ENCODE measurements around the gene GAPDH. TPM values are rescaled to one million over a fixed set of nuclear protein-coding genes. Genes with fewer than 3 reads are reported as not detected.

Gene GAPDH
- polyA plus RNA-seq, 3 donors, result 2,032 to 2,404 (median 2,056) TPM

DNA sequence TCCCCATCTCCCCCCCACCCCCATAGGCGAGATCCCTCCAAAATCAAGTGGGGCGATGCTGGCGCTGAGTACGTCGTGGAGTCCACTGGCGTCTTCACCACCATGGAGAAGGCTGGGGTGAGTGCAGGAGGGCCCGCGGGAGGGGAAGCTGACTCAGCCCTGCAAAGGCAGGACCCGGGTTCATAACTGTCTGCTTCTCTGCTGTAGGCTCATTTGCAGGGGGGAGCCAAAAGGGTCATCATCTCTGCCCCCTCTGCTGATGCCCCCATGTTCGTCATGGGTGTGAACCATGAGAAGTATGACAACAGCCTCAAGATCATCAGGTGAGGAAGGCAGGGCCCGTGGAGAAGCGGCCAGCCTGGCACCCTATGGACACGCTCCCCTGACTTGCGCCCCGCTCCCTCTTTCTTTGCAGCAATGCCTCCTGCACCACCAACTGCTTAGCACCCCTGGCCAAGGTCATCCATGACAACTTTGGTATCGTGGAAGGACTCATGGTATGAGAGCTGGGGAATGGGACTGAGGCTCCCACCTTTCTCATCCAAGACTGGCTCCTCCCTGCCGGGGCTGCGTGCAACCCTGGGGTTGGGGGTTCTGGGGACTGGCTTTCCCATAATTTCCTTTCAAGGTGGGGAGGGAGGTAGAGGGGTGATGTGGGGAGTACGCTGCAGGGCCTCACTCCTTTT lies 2.7 kb downstream of the GAPDH start:
- DNase-seq (ENCODE audit: extremely low read depth in 1 of 11, low read depth in 9 of 11, low spot score in 4 of 11), result no peak

DNA sequence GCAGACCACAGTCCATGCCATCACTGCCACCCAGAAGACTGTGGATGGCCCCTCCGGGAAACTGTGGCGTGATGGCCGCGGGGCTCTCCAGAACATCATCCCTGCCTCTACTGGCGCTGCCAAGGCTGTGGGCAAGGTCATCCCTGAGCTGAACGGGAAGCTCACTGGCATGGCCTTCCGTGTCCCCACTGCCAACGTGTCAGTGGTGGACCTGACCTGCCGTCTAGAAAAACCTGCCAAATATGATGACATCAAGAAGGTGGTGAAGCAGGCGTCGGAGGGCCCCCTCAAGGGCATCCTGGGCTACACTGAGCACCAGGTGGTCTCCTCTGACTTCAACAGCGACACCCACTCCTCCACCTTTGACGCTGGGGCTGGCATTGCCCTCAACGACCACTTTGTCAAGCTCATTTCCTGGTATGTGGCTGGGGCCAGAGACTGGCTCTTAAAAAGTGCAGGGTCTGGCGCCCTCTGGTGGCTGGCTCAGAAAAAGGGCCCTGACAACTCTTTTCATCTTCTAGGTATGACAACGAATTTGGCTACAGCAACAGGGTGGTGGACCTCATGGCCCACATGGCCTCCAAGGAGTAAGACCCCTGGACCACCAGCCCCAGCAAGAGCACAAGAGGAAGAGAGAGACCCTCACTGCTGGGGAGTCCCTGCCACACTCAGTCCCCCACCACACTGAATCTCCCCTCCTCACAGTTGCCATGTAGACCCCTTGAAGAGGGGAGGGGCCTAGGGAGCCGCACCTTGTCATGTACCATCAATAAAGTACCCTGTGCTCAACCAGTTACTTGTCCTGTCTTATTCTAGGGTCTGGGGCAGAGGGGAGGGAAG lies 3.5 kb downstream of the GAPDH start:
- DNase-seq (ENCODE audit: extremely low read depth in 1 of 11, low read depth in 9 of 11, low spot score in 4 of 11), result peak in 1 of 11 donors; percentile 59

GRCh38 chr12:6538420-6539313 lies 4.3 kb downstream of the GAPDH start:
- DNase-seq (ENCODE audit: extremely low read depth in 1 of 11, low read depth in 9 of 11, low spot score in 4 of 11), result no peak

DNA sequence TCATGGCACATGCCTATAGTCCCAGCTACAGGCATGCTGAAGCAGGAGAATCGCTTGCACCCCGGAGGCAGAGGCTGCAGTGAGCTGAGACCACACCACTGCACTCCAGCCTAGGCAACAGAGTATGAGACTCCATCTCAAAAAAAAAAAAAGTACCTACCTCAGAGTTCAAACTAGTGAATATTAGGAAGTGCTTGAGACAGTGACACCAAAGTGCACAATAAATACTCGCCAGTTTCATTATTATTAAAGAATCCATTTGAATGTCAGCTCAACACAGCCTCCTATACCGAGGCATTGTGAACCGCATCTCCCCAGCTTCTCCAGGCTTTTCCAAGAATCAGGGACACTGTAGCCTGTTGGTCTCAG lies 5.0 kb downstream of the GAPDH start:
- DNase-seq (ENCODE audit: extremely low read depth in 1 of 11, low read depth in 9 of 11, low spot score in 4 of 11), result no peak

GRCh38 chr12:6539707-6540134 lies 5.4 kb downstream of the GAPDH start:
- no peak for DNase-seq (ENCODE audit: extremely low read depth in 1 of 11, low read depth in 9 of 11, low spot score in 4 of 11)

- DNase-seq (ENCODE audit: extremely low read depth in 1 of 11, low read depth in 9 of 11, low spot score in 4 of 11), result peak in 8 of 11 donors; percentile 60 to 87 (median 76)
These were observed 6.0 kb downstream of the GAPDH start for GRCh38 chr12:6540181-6540877.

DNA sequence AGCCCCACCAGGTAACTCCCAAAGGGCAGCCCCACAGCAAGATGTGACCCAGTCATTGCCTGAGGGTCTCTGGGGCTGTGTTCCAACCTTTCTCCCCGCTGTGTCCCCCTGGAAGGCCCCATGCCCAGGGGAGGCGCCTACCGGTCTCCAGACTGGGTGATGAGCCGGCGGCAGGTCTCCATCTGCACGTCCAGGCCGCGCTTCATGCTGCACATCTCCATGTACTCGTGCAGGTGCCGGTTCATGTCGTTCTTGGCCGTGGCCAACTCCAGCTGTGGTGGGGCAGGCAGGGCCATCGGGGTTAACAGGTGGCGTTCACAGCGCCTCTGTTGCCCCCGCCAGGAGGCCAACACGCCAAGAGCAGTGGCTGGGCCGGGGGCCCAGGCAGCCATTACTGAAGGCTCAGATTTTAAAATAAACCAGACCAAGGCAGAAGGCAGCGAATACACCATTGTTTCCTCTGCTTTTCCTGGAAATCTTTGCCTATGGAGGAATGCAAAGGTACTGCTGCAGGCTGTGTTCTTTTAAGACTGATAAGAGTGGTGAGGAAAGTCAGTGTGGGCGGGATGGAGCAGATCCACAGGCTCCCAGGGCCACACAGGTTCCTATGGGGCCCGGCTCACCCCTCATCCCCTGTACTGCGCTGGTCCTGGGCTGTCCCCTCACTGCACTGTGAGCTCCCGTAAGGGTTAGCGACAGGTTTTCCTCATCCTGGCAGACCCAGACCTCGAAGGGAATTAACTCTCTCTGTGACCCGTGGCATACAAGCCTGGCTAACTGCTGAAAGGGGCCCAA lies 7.3 kb downstream of the GAPDH start:
- DNase-seq (ENCODE audit: extremely low read depth in 1 of 11, low read depth in 9 of 11, low spot score in 4 of 11), result no peak

GRCh38 chr12:6542209-6543009 lies 8.1 kb downstream of the GAPDH start:
- no peak for DNase-seq (ENCODE audit: extremely low read depth in 1 of 11, low read depth in 9 of 11, low spot score in 4 of 11)

DNA sequence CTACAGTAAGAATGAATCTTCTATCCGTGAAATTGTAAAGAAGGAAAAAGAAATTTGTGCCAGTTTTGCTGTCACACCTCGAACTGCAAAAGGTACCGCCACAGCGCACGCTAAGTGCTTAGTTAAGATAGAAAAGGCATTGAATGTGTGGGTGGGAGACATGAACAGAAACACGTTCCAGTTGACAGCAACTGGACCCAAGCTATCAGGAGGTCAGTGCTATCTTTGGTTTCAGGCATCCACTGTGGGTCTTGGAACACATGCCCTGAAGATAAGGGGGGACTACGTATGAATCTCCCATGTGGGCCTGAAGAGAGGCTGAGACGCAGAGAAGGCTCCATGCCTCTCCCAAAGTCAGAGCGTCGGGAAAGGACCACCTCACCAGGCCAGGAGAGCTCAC lies 11.7 kb downstream of the GAPDH start:
- DNase-seq (ENCODE audit: extremely low read depth in 1 of 11, low read depth in 9 of 11, low spot score in 4 of 11), result no peak

DNA sequence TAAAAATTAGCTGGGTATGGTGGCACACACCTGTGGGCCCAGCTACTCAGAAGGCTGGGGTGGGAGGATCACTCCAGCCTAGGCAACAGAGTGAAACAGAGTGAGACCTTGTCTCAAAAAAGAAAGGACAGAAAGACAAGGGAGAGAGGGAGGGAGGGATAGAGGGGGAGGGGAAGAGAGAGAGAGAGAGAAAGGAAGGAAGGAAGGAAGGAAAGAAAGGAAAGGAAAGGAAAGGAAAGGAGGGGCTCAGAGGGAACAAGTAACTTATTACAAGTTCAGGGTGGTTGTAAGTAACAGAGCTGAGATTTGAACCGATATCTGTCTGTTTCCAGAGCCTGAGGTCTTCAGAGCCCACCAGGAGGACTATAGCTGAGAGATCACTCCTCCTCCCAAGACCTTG lies 13.2 kb downstream of the GAPDH start:
- DNase-seq (ENCODE audit: extremely low read depth in 1 of 11, low read depth in 9 of 11, low spot score in 4 of 11), result no peak

DNA sequence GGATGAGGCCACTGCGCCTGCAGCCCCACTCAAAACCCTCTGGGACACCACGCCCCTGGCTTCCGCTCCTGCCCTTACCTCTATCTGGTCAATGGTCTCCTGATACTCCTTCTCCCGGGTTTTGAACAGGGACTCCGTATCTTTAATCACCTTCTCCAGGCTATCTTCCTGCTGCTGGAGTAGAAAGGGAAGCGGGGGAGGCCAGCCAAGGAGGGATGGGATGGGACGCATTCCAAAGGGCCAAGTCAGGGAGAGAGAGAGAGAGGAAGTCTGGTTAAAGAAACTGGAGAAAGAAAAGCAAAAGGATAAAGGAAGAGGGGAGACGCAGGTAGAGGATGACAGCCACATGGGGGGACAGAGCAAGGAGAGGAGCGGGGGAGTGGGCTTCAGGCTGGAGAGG lies 13.7 kb downstream of the GAPDH start:
- no peak for DNase-seq (ENCODE audit: extremely low read depth in 1 of 11, low read depth in 9 of 11, low spot score in 4 of 11)

DNA sequence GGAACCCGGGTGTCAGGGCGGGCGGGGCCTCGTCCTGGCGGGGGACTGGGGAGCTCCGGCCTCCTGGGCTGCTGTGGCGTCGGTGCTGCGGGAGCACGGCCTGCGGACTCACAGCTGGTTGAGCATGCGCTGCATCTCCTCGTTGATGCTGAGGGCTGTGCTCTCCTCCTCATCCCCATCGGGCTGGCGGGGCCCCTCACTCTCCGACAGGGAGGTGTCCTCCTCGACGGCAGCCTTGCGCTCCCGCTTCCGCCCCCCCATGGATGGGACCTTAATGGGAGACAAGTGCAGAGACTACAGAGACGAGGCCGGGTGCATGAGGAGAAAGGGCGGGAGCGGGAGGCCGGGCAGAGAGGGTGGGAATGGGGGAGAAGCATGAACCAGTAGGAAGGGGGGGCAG lies 14.2 kb downstream of the GAPDH start:
- DNase-seq (ENCODE audit: extremely low read depth in 1 of 11, low read depth in 9 of 11, low spot score in 4 of 11), result no peak

DNA sequence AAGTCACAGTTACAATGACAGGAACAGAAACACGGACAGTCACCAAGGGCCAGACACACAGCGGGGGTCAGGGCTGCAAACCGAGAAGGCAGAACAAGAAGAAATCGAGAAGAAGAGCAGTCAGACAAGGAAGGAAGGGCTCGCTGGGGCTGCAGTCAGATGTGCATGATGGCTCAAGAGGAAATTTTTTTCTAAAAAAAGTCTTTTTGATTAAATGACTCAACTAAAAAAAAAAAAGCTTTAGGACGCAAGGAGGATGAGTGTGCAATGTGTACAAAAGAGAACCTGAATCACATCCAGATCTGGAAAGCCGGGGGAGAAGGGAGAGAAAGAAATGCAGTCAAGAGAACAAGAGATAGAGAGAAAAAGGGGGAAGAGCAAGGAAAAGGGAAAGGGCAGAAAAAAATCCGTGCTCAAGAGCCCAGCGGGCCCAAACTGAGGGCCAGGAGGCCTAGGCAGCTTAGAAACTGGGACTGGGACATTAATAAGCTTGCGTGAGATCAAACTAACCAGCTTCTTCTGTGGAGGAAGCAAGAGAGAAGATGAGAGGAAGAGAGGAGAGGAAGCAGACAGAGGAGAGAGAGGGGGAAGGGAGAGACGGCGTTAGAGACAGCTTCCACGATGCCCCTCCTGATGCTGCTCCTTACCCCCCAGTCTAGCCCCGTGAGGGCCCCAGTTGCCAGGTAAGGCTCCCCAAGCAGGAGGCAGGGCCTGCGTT lies 14.8 kb downstream of the GAPDH start:
- no peak for DNase-seq (ENCODE audit: extremely low read depth in 1 of 11, low read depth in 9 of 11, low spot score in 4 of 11)

DNA sequence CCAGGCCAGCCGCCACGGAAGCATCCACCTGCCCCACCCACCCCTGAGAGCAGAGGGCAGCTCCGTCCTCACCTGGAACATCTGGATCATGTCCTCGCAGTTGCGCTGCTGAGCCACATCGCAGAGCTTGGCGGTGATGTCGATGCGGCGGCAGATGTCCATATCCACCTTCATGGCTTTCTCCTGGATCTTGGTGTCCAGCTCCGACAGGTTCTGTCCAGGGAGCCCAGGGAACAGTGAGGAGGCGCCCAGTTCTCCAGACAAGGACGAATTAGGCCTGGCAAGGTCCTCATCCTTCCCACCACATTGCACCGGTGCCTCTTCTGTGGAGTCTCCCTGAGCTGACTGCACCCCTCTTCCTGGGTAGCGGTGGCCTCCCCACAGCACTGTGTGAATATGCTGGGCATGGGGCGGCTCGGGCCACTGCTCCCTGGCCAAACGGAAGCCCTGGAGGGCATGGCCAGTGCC lies 15.4 kb downstream of the GAPDH start:
- DNase-seq (ENCODE audit: extremely low read depth in 1 of 11, low read depth in 9 of 11, low spot score in 4 of 11), result no peak

GRCh38 chr12:6550294-6551062 lies 16.2 kb downstream of the GAPDH start:
- no peak for DNase-seq (ENCODE audit: extremely low read depth in 1 of 11, low read depth in 9 of 11, low spot score in 4 of 11)

DNA sequence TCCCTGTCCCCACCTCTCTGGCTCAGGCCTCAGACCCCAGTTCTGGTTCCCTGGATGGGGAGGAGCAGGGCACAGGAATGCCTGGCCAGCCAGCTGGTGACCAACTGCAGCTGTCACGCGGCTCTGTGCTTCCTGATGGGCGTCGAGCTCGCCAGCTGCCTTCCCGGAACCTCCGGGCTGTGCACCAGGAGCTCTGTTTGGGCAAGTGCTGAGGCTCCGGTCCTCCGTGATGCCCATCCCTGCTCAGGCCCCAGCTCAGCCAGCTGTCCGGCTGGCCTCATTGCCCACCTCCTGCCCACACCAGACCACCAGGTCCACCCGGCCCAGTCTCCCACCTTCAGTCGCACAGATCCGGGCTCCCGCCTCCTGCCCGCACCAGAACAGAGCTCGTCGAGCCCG lies 16.7 kb downstream of the GAPDH start:
- no peak for DNase-seq (ENCODE audit: extremely low read depth in 1 of 11, low read depth in 9 of 11, low spot score in 4 of 11)

All from renal cortex interstitium (tissue), 11 donors.